K562 (cell line): ENCODE data around the gene CORO6. TPM values are rescaled to one million over a fixed set of nuclear protein-coding genes. Genes with fewer than 3 reads are reported as not detected.

Experiments used
- ATAC-seq: fragments of 200-7000 bp; cut with Tn5 transposase; 3 replicates; pipeline ENCODE4 v1.9.1; 2020; ENCODE audit warnings: moderate library complexity
- BruUV-seq: library from RNA; stranded (reverse); fragments of 400-500 nt; replicated peaks from 2 replicates; lab custom pipeline; 2021; lab: Mats Ljungman, UMichigan
- CTCF ChIA-PET: fragments of 300-600 bp; formaldehyde crosslinking; extraction: SDS; loops from one replicate; lab custom pipeline; 2021; ENCODE audit warnings: low intra/inter-chr PET ratio; lab: Yijun Ruan, JAX
- POLR2A ChIA-PET: fragments of 300-600, 350-650 bp; sonication (Branson Sonifier 250); formaldehyde crosslinking; extraction: SDS; loops from one replicate; lab custom pipeline; 2021; ENCODE audit warnings: antibody characterized with exemption, inconsistent platforms; lab: Yijun Ruan, JAX
- DNase-seq, 4 experiments: peaks; one replicate each; pipeline versions ENCODE4 v3.0.0 to v3.0.0-alpha.2; 2011 to 2018; ENCODE audit warnings: low spot score in 3 of 4, mixed read lengths in 3 of 4; ENCODE audit errors: extremely low read depth in 1 of 4
- FAIRE-seq: peaks from 2 replicates; lab custom pipeline; 2011; peaks lifted over from hg19 to GRCh38; lab: Jason Lieb, UNC
- H2AFZ ChIP-seq: 2 replicates; pipeline ENCODE4 v1.6.0; 2011; ENCODE audit warnings: low read depth, low read length, control low read depth, inconsistent platforms
- H3K27ac ChIP-seq: fragments of 200-600 bp; 3 replicates; pipeline ENCODE4 v1.8.0; 2011; ENCODE audit warnings: low read depth, mild to moderate bottlenecking, control low read depth, inconsistent platforms, low read length, moderate library complexity, mixed read lengths; ENCODE audit errors: extremely low read depth
- H3K27me3 ChIP-seq, 2 experiments: fragments of 300-600 bp in 1 of 2; 2 replicates in 1 of 2; 3 replicates in 1 of 2; pipeline versions ENCODE4 v1.6.0 to v1.8.0; 2011; ENCODE audit warnings: inconsistent platforms in 2 of 2, low read length in 2 of 2, mild to moderate bottlenecking in 1 of 2, mixed read lengths in 1 of 2, moderate library complexity in 1 of 2; ENCODE audit not compliant: control insufficient read depth in 2 of 2, insufficient read depth in 2 of 2
- H3K36me3 ChIP-seq: fragments of 300-600 bp; 3 replicates; pipeline ENCODE4 v1.8.0; 2011; ENCODE audit warnings: mild to moderate bottlenecking, low read length, inconsistent platforms; ENCODE audit not compliant: control insufficient read depth, insufficient read depth
- H3K4me1 ChIP-seq, 2 experiments: fragments of 200-600 bp in 1 of 2; replicated peaks in 1 of 2; 2 replicates in 1 of 2; 3 replicates in 1 of 2; pipeline versions ENCODE4 v1.5.1 to v1.8.0; 2011; ENCODE audit warnings: inconsistent platforms in 2 of 2, low read length in 2 of 2, mild to moderate bottlenecking in 1 of 2, mixed read lengths in 1 of 2, moderate library complexity in 1 of 2; ENCODE audit not compliant: control insufficient read depth in 2 of 2, insufficient read depth in 2 of 2
- H3K4me2 ChIP-seq: 2 replicates; pipeline ENCODE4 v1.6.1; 2011; ENCODE audit warnings: low read length, control low read depth, inconsistent platforms, mixed read lengths; ENCODE audit not compliant: insufficient read depth
- H3K4me3 ChIP-seq: fragments of 200-600 bp; sonication (generic), shearing (Covaris generic); 2 replicates; pipeline ENCODE4 v1.5.1; 2016; ENCODE audit warnings: control low read depth, inconsistent platforms
- H3K79me2 ChIP-seq: fragments of 200-600 bp; 3 replicates; pipeline ENCODE4 v1.8.0; 2011; ENCODE audit warnings: low read length, inconsistent platforms; ENCODE audit not compliant: control insufficient read depth, insufficient read depth
- H3K9ac ChIP-seq, 2 experiments: 2 replicates each; pipeline versions ENCODE4 v1.6.0 to v1.6.1; 2011; ENCODE audit warnings: low read depth in 2 of 2, low read length in 2 of 2, control low read depth in 1 of 2, inconsistent platforms in 1 of 2, mild to moderate bottlenecking in 1 of 2, mixed read lengths in 1 of 2; ENCODE audit not compliant: insufficient read depth in 1 of 2
- H3K9me1 ChIP-seq: one replicate; pipeline ENCODE4 v1.6.0; 2011; ENCODE audit warnings: inconsistent platforms, mild to moderate bottlenecking, low read length, moderate library complexity; ENCODE audit not compliant: control insufficient read depth, insufficient read depth
- H3K9me3 ChIP-seq: replicated peaks from 2 replicates; pipeline ENCODE4 v1.5.1; 2011; ENCODE audit warnings: low read depth, low read length, inconsistent platforms; ENCODE audit not compliant: control insufficient read depth, insufficient read depth
- H4K20me1 ChIP-seq: replicated peaks from 2 replicates; pipeline ENCODE4 v1.6.1; 2011; ENCODE audit warnings: low read length, inconsistent platforms, mixed read lengths; ENCODE audit not compliant: control insufficient read depth, insufficient read depth
- CHD2 ChIP-seq: IDR thresholded peaks from 2 replicates; pipeline ENCODE4 v1.6.1; 2011; ENCODE audit warnings: low read depth, low read length
- COPS2 ChIP-seq: fragments of 450-650 bp; conservative IDR thresholded peaks from 2 replicates; pipeline ENCODE4 v1.6.1; 2016; ENCODE audit warnings: mild to moderate bottlenecking, moderate library complexity
- FOXM1 ChIP-seq, 2 experiments: fragments of 450-650 bp in 1 of 2; sonication (generic) in 1 of 2; formaldehyde crosslinking in 1 of 2; IDR thresholded peaks; 2 replicates each; pipeline versions ENCODE4 v1.6.1 to v1.9.0; 2017 to 2022; ENCODE audit warnings: low read depth in 2 of 2, mild to moderate bottlenecking in 2 of 2, missing genetic modification reagents in 1 of 2, moderate library complexity in 1 of 2
- POLR2A ChIP-seq: fragments of 450-650 bp; conservative IDR thresholded peaks from 2 replicates; pipeline ENCODE4 v1.6.1; 2016
- PTBP1 ChIP-seq: fragments of 200-400 bp; formaldehyde crosslinking; IDR thresholded peaks from 2 replicates; pipeline ENCODE4 v1.6.1; 2017; ENCODE audit warnings: low read depth, low read length
- SOX6 ChIP-seq: fragments of 450-650 bp; IDR thresholded peaks from 2 replicates; pipeline ENCODE4 v1.6.1; 2014; ENCODE audit warnings: mild to moderate bottlenecking
- TAF1 ChIP-seq: IDR thresholded peaks from 2 replicates; pipeline ENCODE4 v1.6.1; 2011; ENCODE audit warnings: mild to moderate bottlenecking, low read length, moderate library complexity; ENCODE audit not compliant: insufficient read depth, control insufficient read depth, severe bottlenecking; ENCODE audit errors: extremely low read depth
- ZC3H11A ChIP-seq: IDR thresholded peaks from 2 replicates; pipeline ENCODE4 v1.6.1; 2012; ENCODE audit warnings: low read depth, low read length, improper control_type of control experiment
- ZFP30 ChIP-seq: fragments of 250-450 bp; sonication (Bioruptor Pico); IDR thresholded peaks from 2 replicates; pipeline ENCODE4 v1.8.0; 2022; ENCODE audit warnings: moderate library complexity, mild to moderate bottlenecking, inconsistent platforms, borderline replicate concordance
- ZNF212 ChIP-seq: fragments of 450-650 bp; formaldehyde crosslinking; IDR thresholded peaks from 2 replicates; pipeline ENCODE4 v1.4.0; 2020; ENCODE audit warnings: mild to moderate bottlenecking
- ZNF830 ChIP-seq: fragments of 250-450 bp; sonication (Bioruptor Pico); IDR thresholded peaks from 2 replicates; pipeline ENCODE4 v1.5.0; 2021; ENCODE audit warnings: mild to moderate bottlenecking
- WGBS: fragments of 100-300 bp; shearing (Covaris generic); methylation state at CpG from one replicate; pipeline ENCODE4 v1.1.6; 2016; ENCODE audit warnings: low coverage, mixed read lengths; ENCODE audit not compliant: insufficient coverage; ENCODE audit errors: missing lambda C conversion rate; 5-methylcytosine and 5-hydroxymethylcytosine counted together
- in situ Hi-C: fragments of 300-500 bp; cut with MboI; formaldehyde crosslinking; loops from 4 replicates; pipeline ENCODE4 v1.15.0; 2018; ENCODE audit warnings: inconsistent platforms, mixed read lengths
- intact Hi-C: fragments of 100-400 bp; cut with micrococcal nuclease; formaldehyde crosslinking; loops from 2 replicates; pipeline ENCODE4 v1.14.2; 2022
- polyA plus RNA-seq, 8 experiments: library from polyadenylated mRNA; depleted of rRNA in 4 of 8; stranded (reverse) in 5 of 8; unstranded in 3 of 8; fragments of >200 nt; fragmentation: Nextera tagmentation in 2 of 8; fragmentation: Illumina TruSeq in 1 of 8; extraction: Ambion mirVana in 2 of 8; extraction: Trizol in 1 of 8; gene quantifications; 2 replicates each; pipeline versions ENCODE4 v1.2.1 to v1.2.3, GENCODE V29; 2011 to 2014; ENCODE audit warnings: inconsistent platforms in 1 of 8, missing spikeins in 1 of 8
- total RNA-seq, 7 experiments: library from RNA; depleted of rRNA in 6 of 7; stranded (reverse); fragments of >200 nt in 6 of 7; fragmentation: Illumina TruSeq in 2 of 7; extraction: Trizol in 2 of 7; gene quantifications; 2 replicates each; pipeline versions ENCODE4 v1.2.1 to v1.2.3, GENCODE V29; 2011 to 2021; ENCODE audit warnings: low replicate concordance in 1 of 7
- TF ChIP-seq, protein P1 (sequence below): fragments of 250-450 bp; sonication (Bioruptor Pico); IDR thresholded peaks from 2 replicates; pipeline ENCODE4 v1.8.0; 2021; ENCODE audit warnings: moderate library complexity, mild to moderate bottlenecking, inconsistent platforms
- TF ChIP-seq, protein P2 (sequence below): fragments of 450-650 bp; IDR thresholded peaks from 2 replicates; pipeline ENCODE4 v1.6.1; 2017; ENCODE audit warnings: mild to moderate bottlenecking, moderate library complexity

Gene CORO6
- total and polyA plus RNA-seq, 9 of the 15 experiments (the other 6 are each of a cell fraction or from before 2014, with no cell fraction given) = 0.04 to 11.9 (median 2.4) TPM

DNA sequence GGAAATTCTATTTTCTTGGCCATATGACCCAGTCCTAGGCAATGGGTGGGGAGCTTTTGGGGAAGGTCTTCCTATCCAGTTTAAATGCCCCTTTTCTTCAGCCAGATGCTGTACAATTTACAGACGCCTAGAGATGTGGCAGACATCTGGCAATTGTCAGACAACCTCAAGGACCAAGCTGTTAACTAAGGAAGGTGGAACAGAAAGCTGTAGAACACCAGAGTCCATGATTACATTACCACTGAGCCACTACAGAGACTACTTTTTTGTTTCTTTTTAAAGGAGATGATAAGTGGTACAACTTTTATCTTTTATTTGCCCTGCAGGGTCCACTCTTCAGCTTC, 21.1 kb upstream of the CORO6 start:
- peaks cover 8 to 18% of the 10 kb centered on the region in 2 experiments for H3K4me1 ChIP-seq
- H3K4me3 ChIP-seq = no peak overlapping the region
- CTCF ChIA-PET = interaction anchor here (0.5 kb wide), 1 partner anchor 164 kb away, joined by 5 read pairs; no protein-coding TSS in a partner anchor
- no peaks in the 10 kb centered on the region; the same call in 1 of the 2 replicates for H4K20me1 ChIP-seq
- POLR2A ChIA-PET = interaction anchor here (0.8 to 1.3 kb wide), 2 partner anchors 10 to 19 kb away, joined by 3 to 6 read pairs; no protein-coding TSS in a partner anchor
- in situ Hi-C loops (loop anchor here (5.0 kb wide), 2 partner anchors 134 to 289 kb away; partner anchors contain the start of gene SSH2), intact Hi-C loops (no loop called here)
- H3K27me3 ChIP-seq = no peaks in the 10 kb centered on the region
- no peaks in the 10 kb centered on the region for H3K9me1 ChIP-seq
- no peaks in the 10 kb centered on the region for H3K9me3 ChIP-seq
- WGBS = 38% methylated on average over 1 of the region's 1 CpG
- FAIRE-seq = no peak
- H2AFZ ChIP-seq = no peak overlapping the region
- TF ChIP-seq COPS2 = no peak
- no peak for ATAC-seq
- no peaks in the 10 kb centered on the region for H3K36me3 ChIP-seq
- BruUV-seq = no TSS peak
- H3K4me2 ChIP-seq = no peak overlapping the region
- no peak for DNase-seq
- no peaks in the 10 kb centered on the region for H3K79me2 ChIP-seq
- peak overlapping the region; percentile 2; the same call in 1 of the 3 replicates for H3K27ac ChIP-seq
- no peak overlapping the region for H3K9ac ChIP-seq

DNA sequence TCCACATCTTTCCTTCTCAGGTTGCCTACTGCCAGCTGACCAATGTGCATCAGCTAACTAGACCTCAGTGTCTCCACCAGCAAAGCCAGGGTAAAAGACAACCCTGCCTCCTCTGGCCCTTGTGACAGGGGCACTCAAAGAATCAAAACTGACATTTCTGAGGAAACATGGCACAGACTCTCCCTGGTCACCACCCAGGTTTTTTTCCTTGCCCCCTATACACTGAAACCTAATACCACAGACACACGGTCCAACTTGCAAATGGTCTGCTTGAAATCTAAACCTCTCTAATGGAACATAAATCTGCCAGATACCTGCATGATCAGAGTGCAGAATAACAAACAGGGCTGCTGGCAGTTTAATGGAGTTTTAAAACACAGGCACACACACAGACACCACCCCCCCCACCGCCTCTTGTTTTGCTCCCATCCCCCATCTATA, 19.5 kb upstream of the CORO6 start:
- no peak overlapping the region; the same call in 2 of the 3 replicates for H3K27ac ChIP-seq
- H3K9me3 ChIP-seq = no peaks in the 10 kb centered on the region
- peaks cover 8 to 18% of the 10 kb centered on the region in 2 experiments for H3K4me1 ChIP-seq
- ATAC-seq (no peak), DNase-seq (no peak), FAIRE-seq (no peak)
- no peaks in the 10 kb centered on the region for H3K36me3 ChIP-seq
- no peak overlapping the region for H3K9ac ChIP-seq
- WGBS = 54% methylated on average over 2 of the region's 2 CpGs
- no peaks in the 10 kb centered on the region for H3K9me1 ChIP-seq
- BruUV-seq = no TSS peak
- no peak overlapping the region for H2AFZ ChIP-seq
- no peaks in the 10 kb centered on the region; the same call in 1 of the 2 replicates for H4K20me1 ChIP-seq
- no peak overlapping the region for H3K4me2 ChIP-seq
- H3K79me2 ChIP-seq = no peaks in the 10 kb centered on the region
- no peak overlapping the region for H3K4me3 ChIP-seq
- in situ Hi-C loops (loop anchor here (5.0 kb wide), 2 partner anchors 135 to 290 kb away; partner anchors contain the start of gene SSH2), intact Hi-C loops (no loop called here)
- no peaks in the 10 kb centered on the region for H3K27me3 ChIP-seq
- ChIA-PET POLR2A (interaction anchor here (0.6 to 1.6 kb wide), 6 partner anchors 10 to 340 kb away, joined by 3 to 8 read pairs (median 4); no protein-coding TSS in a partner anchor), CTCF (no interaction called here)
- TF ChIP-seq, protein P1, sequence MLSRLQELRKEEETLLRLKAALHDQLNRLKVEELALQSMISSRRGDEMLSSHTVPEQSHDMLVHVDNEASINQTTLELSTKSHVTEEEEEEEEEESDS (CRISPR knock-in tag) = no peak
- TF ChIP-seq ZC3H11A (no peak), ZNF830 (no peak), POLR2A (no peak), FOXM1 (IDR thresholded peaks at IDR 0.05; ENCODE audit: low read depth) (no peak), FOXM1 (CRISPR knock-in tag; IDR thresholded peaks at IDR 0.05; ENCODE audit: low read depth) (no peak), TAF1 (no peak), ZNF212 (no peak), SOX6 (no peak), PTBP1 (no peak), CHD2 (no peak), ZFP30 (CRISPR knock-in tag) (no peak)
- TF ChIP-seq, protein P2, sequence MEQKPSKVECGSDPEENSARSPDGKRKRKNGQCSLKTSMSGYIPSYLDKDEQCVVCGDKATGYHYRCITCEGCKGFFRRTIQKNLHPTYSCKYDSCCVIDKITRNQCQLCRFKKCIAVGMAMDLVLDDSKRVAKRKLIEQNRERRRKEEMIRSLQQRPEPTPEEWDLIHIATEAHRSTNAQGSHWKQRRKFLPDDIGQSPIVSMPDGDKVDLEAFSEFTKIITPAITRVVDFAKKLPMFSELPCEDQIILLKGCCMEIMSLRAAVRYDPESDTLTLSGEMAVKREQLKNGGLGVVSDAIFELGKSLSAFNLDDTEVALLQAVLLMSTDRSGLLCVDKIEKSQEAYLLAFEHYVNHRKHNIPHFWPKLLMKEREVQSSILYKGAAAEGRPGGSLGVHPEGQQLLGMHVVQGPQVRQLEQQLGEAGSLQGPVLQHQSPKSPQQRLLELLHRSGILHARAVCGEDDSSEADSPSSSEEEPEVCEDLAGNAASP = no peak
